SKM-1 (cell line): Measurements from ENCODE around the gene TNIK.

Experiments
- DNase-seq: peaks from one replicate; lab custom pipeline; 2025; ENCODE audit not compliant: unreplicated experiment; lab: John Stamatoyannopoulos, UW

Gene TNIK

DNA sequence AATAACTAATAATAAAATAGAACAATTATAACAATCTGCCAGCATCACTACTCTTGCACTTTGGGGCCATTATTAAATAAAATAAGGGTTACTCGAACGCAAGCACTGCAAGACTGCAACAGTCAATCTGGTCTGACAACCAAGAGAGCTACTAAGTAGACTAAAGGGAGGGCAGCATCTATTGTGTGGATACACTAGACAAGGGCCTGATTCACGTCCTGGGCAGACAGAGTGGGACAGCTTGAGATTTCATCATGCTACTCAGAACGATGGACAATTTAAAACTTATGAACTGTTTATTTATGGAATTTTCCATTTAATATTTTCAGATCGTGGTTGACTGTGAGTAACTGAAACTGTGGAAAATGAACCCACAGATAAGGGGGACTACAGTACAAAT is 39.5 kb downstream of the TNIK start:
- DNase-seq = no peak

DNA sequence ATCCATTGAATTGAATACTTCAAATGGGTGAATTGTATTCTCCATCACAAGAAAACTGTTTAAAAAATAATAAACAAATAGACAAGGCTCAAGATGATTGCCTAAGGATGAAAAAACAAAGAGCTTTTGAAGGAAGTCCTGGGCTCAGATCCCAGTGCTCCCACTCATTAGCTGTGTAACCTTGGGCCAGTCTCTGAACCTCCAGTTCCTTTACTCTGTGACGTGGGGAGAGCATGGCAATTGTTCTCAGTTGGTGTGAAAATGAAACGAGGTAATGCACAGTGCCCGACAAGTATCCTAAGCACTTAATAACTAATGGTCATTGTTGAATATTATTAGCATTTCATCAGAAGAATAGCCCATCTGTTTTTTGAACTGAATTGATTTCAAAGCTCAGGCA is 40.7 kb downstream of the TNIK start:
- no peak for DNase-seq

- no peak for DNase-seq
Observed at GRCh38 chr3:171417813-171418212, 42.4 kb downstream of the TNIK start.

DNA sequence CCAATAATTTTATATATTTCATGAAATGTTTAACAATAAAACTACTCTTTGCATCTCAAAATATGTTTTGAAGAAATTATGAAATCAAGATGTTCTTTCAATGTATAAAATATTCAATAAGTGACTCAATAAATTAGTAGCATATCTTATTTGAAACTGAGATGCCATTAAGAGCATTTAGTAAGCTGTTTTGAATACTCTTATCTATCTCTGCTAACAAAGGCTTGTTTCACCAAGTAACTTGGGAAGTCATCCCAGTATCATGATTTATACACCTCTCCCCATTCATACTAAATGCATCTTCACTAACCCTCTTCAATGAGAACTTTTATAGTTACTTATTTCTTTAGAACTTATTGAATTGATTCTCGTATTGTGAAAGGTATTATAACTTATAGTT is 43.1 kb downstream of the TNIK start:
- DNase-seq = no peak

- no peak for DNase-seq
Observed at GRCh38 chr3:171416666-171417065, 43.5 kb downstream of the TNIK start.

- DNase-seq = no peak
Observed at GRCh38 chr3:171416061-171416460, 44.1 kb downstream of the TNIK start.

DNA sequence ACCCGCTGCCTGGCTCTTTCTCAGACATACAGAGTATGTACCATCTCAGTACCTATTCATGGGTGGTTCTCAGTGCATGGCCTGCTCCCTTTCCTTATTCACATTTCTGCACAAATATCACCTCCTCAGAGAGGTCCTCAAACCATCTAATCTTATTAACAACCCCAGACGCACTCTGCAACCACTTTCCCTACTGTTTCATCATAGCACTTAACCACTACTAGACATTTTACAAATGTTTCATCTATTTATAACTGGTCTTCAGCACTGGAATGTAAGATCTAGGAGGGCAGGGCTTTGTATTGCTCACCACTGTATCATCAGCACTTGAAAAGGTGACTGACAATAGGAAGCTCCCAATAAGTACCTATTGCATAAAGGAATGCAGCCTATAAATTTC is 45.1 kb downstream of the TNIK start:
- DNase-seq = no peak

DNA sequence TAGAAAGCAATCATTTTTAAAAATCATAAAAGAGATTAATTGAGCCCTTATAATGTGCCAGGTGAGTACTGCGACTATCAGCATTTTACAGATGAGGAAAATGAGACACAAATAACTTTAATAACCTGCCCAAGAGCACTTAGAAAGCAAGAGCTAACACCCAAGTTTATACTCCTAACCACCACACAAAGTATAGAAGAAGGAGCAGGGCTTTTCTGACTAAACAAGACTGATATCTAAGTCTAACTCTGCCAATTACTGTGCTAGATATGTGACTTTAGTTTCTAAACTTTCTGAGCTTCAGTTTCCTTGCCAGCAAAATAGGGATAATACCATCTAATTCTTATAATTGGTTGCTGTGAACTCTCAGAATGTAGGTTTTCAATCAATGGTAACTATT is 47.7 kb downstream of the TNIK start:
- DNase-seq = no peak

DNA sequence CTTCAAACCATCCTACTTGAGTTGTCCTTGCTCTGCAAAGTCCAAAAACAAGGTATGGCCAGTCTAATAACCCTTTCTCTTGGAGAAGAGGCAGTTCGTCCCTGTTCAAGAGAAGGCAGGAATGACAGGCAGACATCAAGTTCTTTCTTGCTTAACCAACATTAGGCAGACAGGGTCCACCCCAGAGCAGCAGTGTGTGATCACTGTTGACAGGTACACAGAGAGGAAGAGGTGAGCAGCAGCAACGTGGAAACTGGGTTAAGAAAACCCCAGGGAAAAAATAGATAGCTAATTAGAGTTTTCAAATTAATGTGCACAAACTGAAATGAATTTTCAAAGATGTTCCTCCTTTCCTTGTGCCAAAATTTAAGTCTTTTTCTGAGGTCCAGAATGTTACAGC is 48.2 kb downstream of the TNIK start:
- no peak for DNase-seq

DNA sequence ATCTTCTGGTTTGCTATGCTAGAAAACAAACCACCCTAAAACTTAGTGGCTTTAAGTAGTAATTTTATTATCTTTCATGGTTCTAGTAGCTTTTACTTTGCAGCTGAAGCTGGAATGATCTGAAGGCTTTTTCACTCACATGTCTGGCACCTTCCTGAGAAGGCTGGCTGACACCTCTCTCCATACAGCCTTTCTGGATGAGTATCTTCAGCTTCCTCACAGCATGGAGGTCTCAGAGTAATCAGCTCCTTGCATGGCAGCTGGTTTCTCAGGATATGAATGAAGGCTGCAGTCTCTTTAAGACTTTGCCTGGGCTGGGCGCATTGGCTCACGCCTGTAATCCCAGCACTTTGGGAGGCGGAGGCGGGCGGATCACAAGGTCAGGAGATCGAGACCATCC is 50.0 kb downstream of the TNIK start:
- no peak for DNase-seq

DNA sequence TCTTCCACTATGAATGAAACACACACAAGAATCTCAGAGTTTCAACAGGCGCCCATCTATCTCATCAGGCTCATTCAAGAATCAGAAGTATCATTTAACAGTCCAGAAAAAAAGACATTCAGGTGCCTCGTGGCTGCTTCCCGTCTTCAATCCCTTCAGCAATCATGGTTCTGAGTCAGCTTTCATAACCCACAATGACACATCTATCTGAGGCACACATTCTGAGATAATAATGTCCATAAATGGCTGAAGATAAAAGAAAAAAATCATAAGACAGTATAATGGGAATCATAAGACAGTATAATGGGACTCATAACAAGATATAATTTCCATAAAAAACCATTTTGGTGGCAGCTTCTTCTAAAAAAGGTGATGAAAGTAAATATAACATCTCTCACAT is 52.4 kb downstream of the TNIK start:
- no peak for DNase-seq

GRCh38 chr3:171404376-171404967 is 55.7 kb downstream of the TNIK start:
- DNase-seq = no peak

GRCh38 chr3:171402281-171402680 is 57.9 kb downstream of the TNIK start:
- DNase-seq = no peak

- no peak for DNase-seq
Observed at GRCh38 chr3:171401432-171401831, 58.8 kb downstream of the TNIK start.

DNA sequence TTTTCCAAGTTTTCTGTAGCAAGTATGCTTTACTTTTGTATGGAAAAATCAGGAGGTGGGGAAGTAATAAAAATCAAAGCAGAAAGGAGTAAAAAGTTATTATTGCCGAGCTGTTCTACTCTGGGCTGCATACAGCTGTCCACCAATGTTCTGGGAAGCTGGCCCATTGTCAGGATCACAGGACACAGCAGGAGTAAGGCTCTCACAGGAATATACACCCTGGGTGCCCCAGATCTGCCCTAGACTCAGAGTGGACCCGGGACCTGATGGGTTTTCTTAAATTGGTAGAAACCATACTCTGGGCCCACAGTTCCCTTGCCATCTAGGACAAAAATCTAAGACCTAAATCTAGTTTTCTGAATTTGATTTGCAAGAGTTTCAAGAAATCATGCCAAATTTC is 60.4 kb downstream of the TNIK start:
- no peak for DNase-seq

DNA sequence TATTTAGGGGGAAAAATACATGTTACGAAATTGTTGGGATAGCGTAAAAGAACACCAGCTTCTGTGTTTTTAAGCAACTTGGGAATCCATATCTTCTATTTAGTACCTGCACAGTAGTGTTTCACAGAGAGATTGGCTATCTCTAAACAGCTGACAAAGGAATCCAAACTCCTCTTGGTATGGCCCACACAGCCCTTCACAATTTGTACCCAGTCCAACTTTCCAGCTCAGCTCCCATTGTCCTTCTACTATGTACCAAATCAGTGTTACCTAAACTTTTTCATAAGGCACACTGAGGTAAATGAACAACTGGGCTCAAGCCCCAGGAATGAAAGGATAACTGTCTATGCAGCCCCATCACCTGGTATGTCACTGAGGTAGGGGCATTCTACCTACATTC is 61.9 kb downstream of the TNIK start:
- no peak for DNase-seq

DNA sequence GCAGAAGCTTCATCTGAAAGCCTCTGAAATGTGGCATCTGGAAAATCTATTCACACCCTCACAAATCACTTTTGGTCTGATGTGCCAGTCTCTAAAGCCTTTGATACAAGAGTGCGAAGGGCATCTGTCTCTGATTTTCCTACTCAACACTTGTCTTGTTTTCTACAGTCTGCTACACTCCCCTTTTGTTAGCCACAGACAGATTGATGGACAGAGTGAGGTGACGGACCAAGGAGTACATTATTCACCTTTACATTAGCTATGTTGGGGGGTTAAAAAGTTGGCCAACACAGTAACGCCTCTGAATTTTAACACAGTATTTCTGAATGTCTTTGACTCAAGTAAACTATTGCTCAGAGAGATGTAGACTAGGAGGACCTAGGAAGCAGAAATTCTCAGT is 63.1 kb downstream of the TNIK start:
- no peak for DNase-seq

DNA sequence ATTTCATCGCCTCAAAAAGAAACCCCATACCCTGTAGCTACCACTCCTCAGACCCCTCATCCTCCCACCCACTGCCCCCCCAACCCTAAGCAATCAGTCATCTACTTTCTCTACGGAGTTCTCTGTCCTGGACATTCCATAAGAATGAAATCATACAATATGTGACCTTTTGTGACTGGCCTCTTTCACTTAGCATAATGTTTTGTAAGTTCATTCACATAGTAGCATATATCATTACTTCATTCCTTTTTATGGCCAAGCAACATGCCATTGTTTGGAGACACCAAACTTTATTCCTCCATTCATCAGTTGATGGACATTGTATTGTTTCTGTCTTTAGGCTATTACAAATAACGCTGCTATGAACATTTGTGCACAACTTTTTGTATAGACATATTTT is 64.2 kb downstream of the TNIK start:
- no peak for DNase-seq

GRCh38 chr3:171393032-171393744 is 67.0 kb downstream of the TNIK start:
- DNase-seq = no peak

GRCh38 chr3:171391432-171391831 is 68.8 kb downstream of the TNIK start:
- DNase-seq = no peak

DNA sequence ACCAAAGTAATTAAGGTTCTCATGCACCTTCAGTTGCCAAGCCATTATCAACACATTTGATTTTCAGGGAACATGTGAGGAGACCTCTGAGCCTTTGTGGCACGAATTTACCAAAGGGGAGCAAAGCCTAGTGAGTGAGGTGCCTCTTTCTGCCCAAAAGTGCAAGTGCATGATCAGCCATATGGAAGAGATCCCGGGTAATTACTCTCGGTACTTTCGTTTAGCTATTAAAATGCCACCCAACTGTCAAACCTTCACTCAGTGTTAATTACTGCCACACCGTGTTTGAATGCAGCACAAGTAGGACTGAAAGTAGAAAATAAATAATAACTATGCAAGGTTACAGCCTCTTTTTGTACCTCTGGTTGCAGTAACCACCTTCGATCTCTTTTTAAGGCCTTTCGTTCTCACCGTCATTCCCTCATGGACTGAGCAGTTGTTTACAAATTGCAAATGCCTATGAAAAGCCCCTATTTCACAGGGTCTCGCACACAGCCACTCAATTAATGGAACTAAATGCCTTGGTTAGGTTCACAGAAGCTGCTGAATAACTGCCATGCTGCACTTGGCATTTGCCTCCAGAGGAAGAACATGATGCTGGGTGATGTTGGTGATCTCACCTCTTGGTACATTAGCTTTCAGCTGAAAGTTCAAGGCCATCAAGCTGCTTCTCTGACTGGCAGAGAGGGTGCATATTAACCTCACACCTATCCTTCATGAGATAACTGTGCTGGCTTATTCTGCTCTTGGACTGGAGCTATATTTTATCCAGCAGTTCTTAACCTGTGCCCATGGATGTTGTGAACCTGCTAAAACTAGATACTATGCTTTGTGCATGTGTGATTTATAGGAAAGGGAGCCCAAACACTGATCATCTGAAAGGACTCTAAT is 69.9 kb downstream of the TNIK start:
- DNase-seq = no peak

DNA sequence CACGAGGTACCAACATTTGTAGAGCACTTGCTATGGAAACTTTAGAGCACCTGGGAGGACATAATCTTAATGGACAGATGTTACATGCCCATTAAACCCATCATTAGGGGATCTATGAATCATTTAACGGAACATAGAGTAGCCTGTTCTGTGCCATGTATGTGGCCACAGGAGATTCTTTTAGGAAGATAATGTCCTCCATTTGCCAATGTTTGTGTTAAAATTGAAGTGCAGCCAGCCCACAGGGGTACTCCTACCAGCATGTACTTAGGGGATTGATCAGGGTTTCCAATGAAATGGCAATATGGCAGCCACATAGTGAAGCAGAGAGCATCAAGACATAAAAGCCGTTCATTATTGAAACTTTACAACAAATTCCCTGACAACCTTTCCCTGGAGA is 70.7 kb downstream of the TNIK start:
- no peak for DNase-seq
